Activated T-cell treated with anti-CD3 and anti-CD28 coated beads for 1 hour (primary cell): ENCODE data around the gene NBDY.
"Not testable (repeated sequence)": the region's sequence is repeated elsewhere in the genome, so short reads cannot be mapped to it uniquely, and the experiment has no call there.

Experiments
- DNase-seq: peaks from one replicate; pipeline ENCODE4 v3.0.0-alpha.2; 2020; ENCODE audit warnings: low read depth

NBDY gene

DNA sequence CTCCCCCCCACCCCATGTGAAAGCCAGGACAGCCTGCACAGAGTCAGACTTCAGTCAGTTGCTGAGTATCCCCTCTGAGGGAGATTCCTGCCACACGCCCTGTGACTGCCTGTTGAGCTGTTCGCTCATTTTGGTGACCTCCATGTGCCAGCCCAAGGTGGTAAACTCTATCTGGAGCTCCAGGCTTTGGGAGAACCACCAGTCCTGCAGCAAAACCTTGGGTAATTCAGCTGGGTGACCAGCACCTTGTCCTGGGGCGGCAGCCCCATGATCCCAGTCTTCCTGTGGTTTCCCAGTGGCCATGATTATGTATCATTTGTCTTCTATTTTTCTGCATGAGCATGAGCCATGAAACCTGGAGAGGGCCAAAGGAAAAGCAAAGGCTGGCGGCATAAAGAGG lies 73.4 kb downstream of the NBDY start:
- no peak for DNase-seq

DNA sequence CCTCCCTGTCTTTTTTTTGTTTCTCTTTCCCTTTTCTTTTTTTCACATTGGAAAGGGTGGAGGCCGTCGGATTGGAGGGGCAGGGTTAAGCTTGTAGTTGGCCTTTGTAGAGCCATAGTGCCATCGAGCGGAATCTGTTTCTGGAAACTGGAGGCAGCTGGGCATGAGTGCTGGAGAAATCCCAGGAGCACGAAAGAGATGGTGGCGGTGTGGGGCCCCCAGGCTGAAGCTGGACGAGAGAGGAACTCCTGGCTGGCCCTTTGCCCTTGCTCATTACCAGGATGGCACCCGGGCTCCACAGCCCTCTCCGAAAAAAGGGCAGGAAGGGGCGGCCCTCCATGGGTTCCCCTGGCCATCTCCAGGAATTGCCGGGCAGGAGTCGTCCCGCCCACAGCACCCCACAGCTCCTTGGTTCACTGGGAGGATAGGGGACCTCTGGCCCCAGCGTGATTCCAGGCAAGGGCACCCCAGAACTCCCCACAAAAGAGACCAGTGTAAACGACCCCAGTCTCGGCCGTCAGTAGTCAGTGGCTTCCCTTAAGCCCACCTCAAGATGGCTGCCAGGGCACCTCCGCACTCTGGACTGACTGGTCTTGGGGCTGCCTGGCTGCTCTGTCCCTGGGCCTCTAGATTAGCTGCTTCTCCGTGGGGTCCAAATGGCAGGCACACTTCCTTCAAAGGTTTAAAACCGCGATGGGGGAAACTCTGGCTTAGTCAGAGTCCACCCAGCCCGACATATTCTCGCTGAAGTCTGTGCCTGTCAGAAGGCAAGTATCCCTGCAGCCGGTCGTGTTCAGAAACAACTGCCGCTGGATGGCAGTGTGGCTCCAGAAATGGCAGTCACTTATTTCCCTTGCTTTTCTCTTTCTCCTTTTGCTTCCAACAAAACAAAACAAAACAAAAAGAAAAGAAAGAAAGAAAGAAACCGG lies 74.1 kb downstream of the NBDY start:
- peak; percentile 45 for DNase-seq

- no peak for DNase-seq
Observed at GRCh38 chrX:56803850-56804681, 75.0 kb downstream of the NBDY start.

GRCh38 chrX:56804867-56805266 lies 75.8 kb downstream of the NBDY start:
- no peak for DNase-seq

- no peak for DNase-seq
Observed at GRCh38 chrX:56805399-56805798, 76.4 kb downstream of the NBDY start.

- DNase-seq, result not testable (repeated sequence)
Observed at GRCh38 chrX:56806176-56806575, 77.1 kb downstream of the NBDY start.

DNA sequence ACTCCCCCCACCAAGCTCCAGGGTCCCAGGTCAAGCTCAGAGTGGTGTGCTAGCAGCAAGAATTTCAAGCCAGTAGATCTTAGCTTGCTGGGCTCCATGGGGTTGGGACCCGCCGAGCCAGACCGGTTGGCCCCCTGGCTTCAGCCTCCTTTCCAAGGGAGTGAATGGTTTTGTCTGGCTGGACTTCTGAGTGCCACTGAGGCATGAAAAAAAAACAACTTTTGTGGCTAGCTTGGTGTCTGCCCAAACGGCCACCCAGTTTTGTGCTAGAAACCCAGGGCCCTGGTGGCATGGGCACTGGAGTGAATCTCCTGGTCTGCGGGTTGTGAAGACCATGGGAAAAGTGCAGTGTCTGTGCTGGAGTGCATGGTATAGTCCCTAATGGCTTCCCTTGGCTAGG lies 82.6 kb downstream of the NBDY start:
- DNase-seq, result no peak

- no peak for DNase-seq
Observed at GRCh38 chrX:56812515-56813105, 83.6 kb downstream of the NBDY start.

DNA sequence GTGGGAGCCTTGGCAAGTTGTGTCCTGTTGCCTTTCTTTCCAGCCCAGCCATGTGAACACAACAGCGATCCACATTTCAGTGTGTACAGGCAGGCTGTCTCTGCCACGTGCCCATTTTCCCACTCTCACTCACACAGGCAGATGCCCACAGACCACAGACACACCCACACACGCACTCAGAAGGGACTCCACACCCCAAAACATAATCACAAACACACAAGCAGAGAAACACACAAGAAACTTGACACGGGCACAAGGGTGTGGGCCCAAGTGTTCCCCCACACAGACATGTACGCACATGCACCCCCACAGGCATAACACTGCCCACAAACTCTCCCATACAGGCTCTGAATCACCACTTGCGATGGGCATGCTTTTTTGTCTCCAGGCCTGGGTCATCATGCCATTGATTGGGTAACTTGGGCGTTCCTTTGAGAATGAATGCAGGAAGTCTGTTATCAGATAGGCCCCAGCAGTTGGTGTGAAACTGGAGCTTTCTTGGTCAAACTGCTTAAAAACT lies 84.3 kb downstream of the NBDY start:
- DNase-seq, result no peak

GRCh38 chrX:56817179-56817578 lies 88.1 kb downstream of the NBDY start:
- no peak for DNase-seq

GRCh38 chrX:56826020-56826419 lies 97.0 kb downstream of the NBDY start:
- DNase-seq, result no peak

DNA sequence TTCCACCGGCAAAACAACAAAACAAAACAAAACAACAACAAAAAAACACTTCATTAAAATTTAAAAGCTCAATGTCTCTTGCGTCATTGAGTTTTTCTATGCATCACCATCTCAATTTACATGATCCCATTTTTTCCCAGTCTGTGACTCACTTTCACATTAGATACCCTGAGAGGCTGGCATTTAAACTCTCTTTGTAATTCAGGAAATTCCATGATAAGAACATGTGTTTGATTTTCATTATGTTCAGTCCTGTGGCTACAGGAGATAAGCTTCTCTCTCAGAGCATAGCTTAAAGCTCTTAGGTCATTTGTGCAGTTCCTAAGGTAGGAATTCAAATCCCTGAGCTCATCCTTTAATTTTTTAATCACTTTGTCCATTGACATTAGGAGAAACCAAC lies 104.6 kb downstream of the NBDY start:
- DNase-seq, result no peak

GRCh38 chrX:56853436-56853835 lies 124.4 kb downstream of the NBDY start:
- DNase-seq, result no peak

DNA sequence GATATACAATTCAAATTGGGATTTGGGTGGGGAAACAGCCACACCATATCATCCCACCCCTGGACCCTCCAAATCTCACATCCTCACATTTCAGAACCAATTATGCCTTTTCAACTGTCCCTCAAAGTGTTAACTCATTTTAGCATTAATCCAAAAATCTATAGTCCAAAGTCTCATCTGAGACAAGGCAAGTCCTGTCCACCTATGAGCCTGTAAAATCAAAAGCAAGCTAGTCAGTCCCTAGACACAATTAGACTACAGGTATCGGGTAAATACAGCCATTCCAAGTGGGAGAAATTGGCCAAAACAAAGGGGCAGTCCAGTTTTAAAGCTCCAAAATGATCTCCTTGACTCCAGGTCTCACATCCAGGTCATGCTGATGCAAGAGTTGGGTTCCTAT lies 128.0 kb downstream of the NBDY start:
- no peak for DNase-seq

DNA sequence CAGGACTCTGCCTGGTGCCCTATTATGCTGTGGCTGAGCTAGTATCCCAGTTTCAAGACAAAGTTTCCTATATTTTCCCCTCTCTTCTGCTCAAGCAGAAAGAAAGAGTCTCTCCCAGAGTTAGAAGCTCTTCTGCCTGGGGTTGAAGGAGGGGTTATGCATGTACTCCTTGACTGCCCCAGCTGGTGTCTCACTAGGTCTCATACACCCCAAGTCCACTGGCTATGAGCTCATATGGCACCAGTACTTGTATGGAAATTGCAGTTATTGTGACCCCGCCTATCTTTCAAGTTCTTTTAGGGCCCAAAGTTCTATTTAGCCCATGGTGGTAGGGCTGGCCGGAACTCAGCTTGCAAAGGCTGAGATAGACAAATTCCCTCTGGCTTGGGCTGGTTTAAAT lies 131.8 kb downstream of the NBDY start:
- DNase-seq, result no peak
